ENCODE results near the gene NOTCH2.
"Not testable (repeated sequence)": the region's sequence is repeated elsewhere in the genome, so short reads cannot be mapped to it uniquely, and the experiment has no call there.

DNA sequence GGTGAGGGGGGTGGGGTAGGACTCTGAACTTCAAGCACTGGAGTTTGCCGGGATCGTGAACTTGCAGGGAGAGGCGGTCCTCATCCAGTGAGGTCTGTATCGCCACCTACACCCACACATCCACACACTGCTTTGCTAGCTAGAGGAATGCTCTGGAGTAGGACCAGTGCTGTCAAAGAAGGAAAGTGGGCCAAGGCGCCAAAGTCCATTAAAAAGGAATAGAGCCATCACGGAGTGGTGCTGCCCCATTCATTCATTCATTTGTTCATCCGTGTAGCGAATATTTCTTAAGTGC, 405 bp upstream of the NOTCH2 start:
- TF ChIP-seq, protein P1, sequence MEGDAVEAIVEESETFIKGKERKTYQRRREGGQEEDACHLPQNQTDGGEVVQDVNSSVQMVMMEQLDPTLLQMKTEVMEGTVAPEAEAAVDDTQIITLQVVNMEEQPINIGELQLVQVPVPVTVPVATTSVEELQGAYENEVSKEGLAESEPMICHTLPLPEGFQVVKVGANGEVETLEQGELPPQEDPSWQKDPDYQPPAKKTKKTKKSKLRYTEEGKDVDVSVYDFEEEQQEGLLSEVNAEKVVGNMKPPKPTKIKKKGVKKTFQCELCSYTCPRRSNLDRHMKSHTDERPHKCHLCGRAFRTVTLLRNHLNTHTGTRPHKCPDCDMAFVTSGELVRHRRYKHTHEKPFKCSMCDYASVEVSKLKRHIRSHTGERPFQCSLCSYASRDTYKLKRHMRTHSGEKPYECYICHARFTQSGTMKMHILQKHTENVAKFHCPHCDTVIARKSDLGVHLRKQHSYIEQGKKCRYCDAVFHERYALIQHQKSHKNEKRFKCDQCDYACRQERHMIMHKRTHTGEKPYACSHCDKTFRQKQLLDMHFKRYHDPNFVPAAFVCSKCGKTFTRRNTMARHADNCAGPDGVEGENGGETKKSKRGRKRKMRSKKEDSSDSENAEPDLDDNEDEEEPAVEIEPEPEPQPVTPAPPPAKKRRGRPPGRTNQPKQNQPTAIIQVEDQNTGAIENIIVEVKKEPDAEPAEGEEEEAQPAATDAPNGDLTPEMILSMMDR (optimal IDR thresholded peaks at IDR 0.05 in 1 of 3, IDR thresholded peaks at IDR 0.05 in 1 of 3, conservative IDR thresholded peaks at IDR 0.05 in 1 of 3; ENCODE audit: extremely low read depth in 1 of 3, insufficient read depth in 2 of 3, low read length in 3 of 3) = not testable (repeated sequence)
- TF ChIP-seq EZH2 (IDR thresholded peaks at IDR 0.05; ENCODE audit: low read length) = not testable (repeated sequence)
